HepG2 (cell line): ENCODE data around the gene TUBB3. TPM values are rescaled to one million over a fixed set of nuclear protein-coding genes. Genes with fewer than 3 reads are reported as not detected.
"Not testable (repeated sequence)": the region's sequence is repeated elsewhere in the genome, so short reads cannot be mapped to it uniquely, and the experiment has no call there.

Source experiments
- ATAC-seq: fragments of 200-7000 bp; cut with Tn5 transposase; 3 replicates; pipeline ENCODE4 v1.9.1; 2020; ENCODE audit warnings: mild to moderate bottlenecking, moderate library complexity
- BruUV-seq: library from RNA; stranded (reverse); fragments of 400-500 nt; replicated peaks from 2 replicates; lab custom pipeline; 2021; lab: Mats Ljungman, UMichigan
- CTCF ChIA-PET: fragments of 300-600 bp; formaldehyde crosslinking; extraction: SDS; loops from one replicate; lab custom pipeline; 2021; ENCODE audit warnings: low total read pairs, inconsistent platforms, low intra/inter-chr PET ratio; lab: Yijun Ruan, JAX
- POLR2A ChIA-PET: fragments of 350-600 bp; sonication (Branson Sonifier 250); formaldehyde crosslinking; loops from one replicate; lab custom pipeline; 2020; ENCODE audit warnings: antibody characterized with exemption, inconsistent platforms; lab: Yijun Ruan, JAX
- DNase-seq: peaks from one replicate; pipeline ENCODE4 v3.0.0-alpha.2; 2015; ENCODE audit warnings: low spot score
- FAIRE-seq: peaks from 3 replicates; lab custom pipeline; 2011; peaks lifted over from hg19 to GRCh38; lab: Jason Lieb, UNC
- H2AFZ ChIP-seq: one replicate; pipeline ENCODE4 v1.6.1; 2011; ENCODE audit warnings: low read length, inconsistent platforms
- H3K27ac ChIP-seq: fragments of 300-600 bp; 3 replicates; pipeline ENCODE4 v1.8.0; 2011; ENCODE audit warnings: mixed run types, mild to moderate bottlenecking, mixed read lengths, low read length, inconsistent platforms; ENCODE audit not compliant: insufficient read depth; ENCODE audit errors: extremely low read length
- H3K27me3 ChIP-seq, 2 experiments: fragments of 200-600 bp in 1 of 2; 2 replicates in 1 of 2; 3 replicates in 1 of 2; pipeline versions ENCODE4 v1.6.0 to v1.8.0; 2011; ENCODE audit warnings: low read length in 2 of 2, mild to moderate bottlenecking in 2 of 2, moderate library complexity in 2 of 2, inconsistent platforms in 1 of 2; ENCODE audit not compliant: insufficient read depth in 2 of 2, control insufficient read depth in 1 of 2
- H3K36me3 ChIP-seq, 2 experiments: fragments of 200-600 bp in 1 of 2; replicated peaks in 1 of 2; 2 replicates in 1 of 2; 3 replicates in 1 of 2; pipeline versions ENCODE4 v1.5.1 to v1.8.0; 2011; ENCODE audit warnings: low read length in 2 of 2, inconsistent platforms in 1 of 2; ENCODE audit not compliant: insufficient read depth in 2 of 2, control insufficient read depth in 1 of 2
- H3K4me1 ChIP-seq: 2 replicates; pipeline ENCODE4 v1.5.1; 2012; ENCODE audit warnings: low read length, inconsistent platforms; ENCODE audit not compliant: insufficient read depth
- H3K4me2 ChIP-seq: 2 replicates; pipeline ENCODE4 v1.6.0; 2011; ENCODE audit warnings: low read depth, low read length, inconsistent platforms
- H3K4me3 ChIP-seq, 3 experiments: fragments of 200-600 bp in 1 of 3; sonication (generic), shearing (Covaris generic) in 1 of 3; replicated peaks in 1 of 3; 2 replicates each; pipeline ENCODE4 v1.5.1; 2011 to 2016; ENCODE audit warnings: low read length in 3 of 3, inconsistent platforms in 2 of 3, low read depth in 2 of 3, mild to moderate bottlenecking in 2 of 3, control low read depth in 1 of 3, mixed read lengths in 1 of 3; ENCODE audit not compliant: insufficient read depth in 1 of 3
- H3K79me2 ChIP-seq: one replicate; pipeline ENCODE4 v1.6.1; 2011; ENCODE audit warnings: low read length, inconsistent platforms; ENCODE audit not compliant: insufficient read depth
- H3K9ac ChIP-seq: 2 replicates; pipeline ENCODE4 v1.6.0; 2011; ENCODE audit warnings: mild to moderate bottlenecking, low read depth, low read length, inconsistent platforms; ENCODE audit not compliant: insufficient read depth
- H3K9me3 ChIP-seq: 2 replicates; pipeline ENCODE4 v1.5.1; 2012; ENCODE audit warnings: mild to moderate bottlenecking, low read length
- H4K20me1 ChIP-seq: 2 replicates; pipeline ENCODE4 v1.6.0; 2011; ENCODE audit warnings: inconsistent platforms, mild to moderate bottlenecking, low read length, moderate library complexity; ENCODE audit not compliant: insufficient read depth
- AGO2 ChIP-seq: fragments of 200-400 bp; formaldehyde crosslinking; optimal IDR thresholded peaks from 2 replicates; pipeline ENCODE3; 2017; ENCODE audit warnings: mild to moderate bottlenecking, low read depth, low read length, moderate library complexity
- DNMT1 ChIP-seq: sonication (generic); formaldehyde crosslinking; IDR thresholded peaks from 2 replicates; pipeline ENCODE4 v1.5.1; 2020; ENCODE audit warnings: mild to moderate bottlenecking, missing genetic modification reagents
- POLR2G ChIP-seq: fragments of 200-400 bp; formaldehyde crosslinking; IDR thresholded peaks from 2 replicates; pipeline ENCODE4 v1.6.1; 2018; ENCODE audit warnings: mild to moderate bottlenecking, low read depth, low read length, moderate library complexity
- RBFOX2 ChIP-seq: fragments of 200-400 bp; formaldehyde crosslinking; IDR thresholded peaks from 2 replicates; pipeline ENCODE4 v1.6.1; 2017; ENCODE audit warnings: low read depth, mild to moderate bottlenecking, low read length
- SATB2 ChIP-seq: sonication (generic); formaldehyde crosslinking; IDR thresholded peaks from 2 replicates; pipeline ENCODE4 v1.5.0; 2020; ENCODE audit warnings: missing genetic modification reagents
- SNRNP70 ChIP-seq: fragments of 200-400 bp; formaldehyde crosslinking; IDR thresholded peaks from 2 replicates; pipeline ENCODE4 v1.6.1; 2017; ENCODE audit warnings: mild to moderate bottlenecking, low read depth, low read length, moderate library complexity
- SRSF1 ChIP-seq: fragments of 200-400 bp; formaldehyde crosslinking; optimal IDR thresholded peaks from 2 replicates; pipeline ENCODE3; 2017; ENCODE audit warnings: mild to moderate bottlenecking, low read depth, low read length, moderate library complexity
- ZBTB33 ChIP-seq: sonication (generic); formaldehyde crosslinking; IDR thresholded peaks from 2 replicates; pipeline ENCODE4 v1.4.0; 2020; ENCODE audit warnings: missing genetic modification reagents
- ZNF629 ChIP-seq: sonication (generic); formaldehyde crosslinking; conservative IDR thresholded peaks from 2 replicates; pipeline ENCODE4 v1.5.0; 2020; ENCODE audit warnings: missing genetic modification reagents
- WGBS: methylation state at CpG from one replicate; pipeline ENCODE4 v1.1.6; 2017; ENCODE audit warnings: low lambda C conversion rate; 5-methylcytosine and 5-hydroxymethylcytosine counted together
- in situ Hi-C: cut with HindIII; loops from 2 replicates; pipeline ENCODE4 v1.10.0; 2017; ENCODE audit warnings: low pct_unique_long_range_greater_than_20kb; ENCODE audit not compliant: extremely low pct_ligation_motif_present
- intact Hi-C: fragments of 100-400 bp; cut with micrococcal nuclease; formaldehyde crosslinking; loops from one replicate; pipeline ENCODE4 v1.10.0; 2022; ENCODE audit not compliant: unreplicated experiment
- polyA plus RNA-seq, 8 experiments: library from polyadenylated mRNA; depleted of rRNA in 3 of 8; stranded (reverse) in 7 of 8; unstranded in 1 of 8; fragments of >200 nt; fragmentation: Illumina TruSeq in 4 of 8; extraction: Trizol in 4 of 8; gene quantifications; 2 replicates each; pipeline versions ENCODE4 v1.2.1 to v1.2.3, GENCODE V29; 2011 to 2016; ENCODE audit warnings: low read depth in 4 of 8, missing spikeins in 1 of 8, mixed read lengths in 1 of 8; ENCODE audit not compliant: insufficient read depth in 1 of 8
- total RNA-seq, 5 experiments: library from RNA; depleted of rRNA; stranded (reverse); fragments of >200 nt; fragmentation: Illumina TruSeq; extraction: Trizol; gene quantifications; 2 replicates each; pipeline ENCODE4 v1.2.3, GENCODE V29; 2016; ENCODE audit warnings: low read depth in 1 of 5

Gene TUBB3
- total and polyA plus RNA-seq, 2 of the 13 experiments (the other 11 are each of a cell fraction or from before 2014, with no cell fraction given) = 110 to 185 TPM

GRCh38 chr16:89934019-89934418 lies 10.9 kb downstream of the TUBB3 start:
- BruUV-seq, FAIRE-seq, H3K79me2 ChIP-seq, in situ Hi-C loops, H3K27ac ChIP-seq, H3K4me3 ChIP-seq, DNase-seq, CTCF ChIA-PET, H3K9ac ChIP-seq, H3K27me3 ChIP-seq, H3K9me3 ChIP-seq, ATAC-seq, intact Hi-C loops, H3K4me2 ChIP-seq, H2AFZ ChIP-seq: not testable (repeated sequence)
- Histone ChIP-seq H3K4me1 (peaks cover 17% of the 10 kb centered on the region), H3K36me3 (peaks cover 22 to 29% of the 10 kb centered on the region in 2 experiments; a peak in 4 of 5 replicates), H4K20me1 (peaks cover 11% of the 10 kb centered on the region; the same call in 1 of the 2 replicates)
- over 99% methylated on average over 13 of the region's 29 CpGs for WGBS
- POLR2A ChIA-PET = interaction anchor here (4.4 to 9.0 kb wide), 2 partner anchors 11 to 12 kb away, joined by 26 to 86 read pairs; partner anchors contain the start of gene TUBB3
- TF ChIP-seq RBFOX2 (peak; percentile 45; the same call in 1 of the 2 replicates), AGO2 (peak; percentile 9)
- TF ChIP-seq, all 625 proteins: peak for 2; not testable (repeated sequence) for 623

GRCh38 chr16:89934611-89935553 lies 11.7 kb downstream of the TUBB3 start:
- CTCF ChIA-PET = no interaction called here
- no peak overlapping the region for H3K4me2 ChIP-seq
- H3K27me3 ChIP-seq = peaks cover 0 to 14% of the 10 kb centered on the region in 2 experiments; a peak in 2 of 5 replicates
- peaks cover 25% of the 10 kb centered on the region for H3K4me1 ChIP-seq
- peaks cover 20 to 29% of the 10 kb centered on the region in 2 experiments; a peak in 4 of 5 replicates for H3K36me3 ChIP-seq
- intact Hi-C loops (no loop called here), in situ Hi-C loops (no loop called here)
- WGBS = 96% methylated on average over 61 of the region's 61 CpGs
- H3K79me2 ChIP-seq = no peaks in the 10 kb centered on the region
- POLR2A ChIA-PET = interaction anchor here (1.3 to 9.0 kb wide), 2 partner anchors 12 to 16 kb away, joined by 3 to 86 read pairs; partner anchors contain the start of genes MC1R and TUBB3
- H4K20me1 ChIP-seq = peaks cover 7% of the 10 kb centered on the region; the same call in 1 of the 2 replicates
- no peak overlapping the region for H3K27ac ChIP-seq
- FAIRE-seq (no peak), DNase-seq (no peak), ATAC-seq (no peak)
- H3K9me3 ChIP-seq = no peaks in the 10 kb centered on the region
- no peak overlapping the region for H2AFZ ChIP-seq
- no peak for TF ChIP-seq SATB2 (CRISPR knock-in tag)
- no peak for TF ChIP-seq ZNF629 (CRISPR knock-in tag)
- TF ChIP-seq AGO2 = peak; percentile 77
- no peak for TF ChIP-seq SNRNP70
- peak; percentile 23; the same call in 1 of the 2 replicates for TF ChIP-seq POLR2G
- peak; percentile 61 for TF ChIP-seq RBFOX2
- no peak for TF ChIP-seq SRSF1
- peak; percentile 77 for TF ChIP-seq ZBTB33
- TF ChIP-seq DNMT1 (CRISPR knock-in tag) = peak; percentile 46; the same call in 1 of the 2 replicates
- BruUV-seq = no TSS peak
- no peak overlapping the region for H3K4me3 ChIP-seq
- no peak overlapping the region for H3K9ac ChIP-seq
